ENCODE data around the gene AQP9.
"Not testable (repeated sequence)": the region's sequence is repeated elsewhere in the genome, so short reads cannot be mapped to it uniquely, and the experiment has no call there.

AQP9 gene, protein sequence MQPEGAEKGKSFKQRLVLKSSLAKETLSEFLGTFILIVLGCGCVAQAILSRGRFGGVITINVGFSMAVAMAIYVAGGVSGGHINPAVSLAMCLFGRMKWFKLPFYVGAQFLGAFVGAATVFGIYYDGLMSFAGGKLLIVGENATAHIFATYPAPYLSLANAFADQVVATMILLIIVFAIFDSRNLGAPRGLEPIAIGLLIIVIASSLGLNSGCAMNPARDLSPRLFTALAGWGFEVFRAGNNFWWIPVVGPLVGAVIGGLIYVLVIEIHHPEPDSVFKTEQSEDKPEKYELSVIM

DNA sequence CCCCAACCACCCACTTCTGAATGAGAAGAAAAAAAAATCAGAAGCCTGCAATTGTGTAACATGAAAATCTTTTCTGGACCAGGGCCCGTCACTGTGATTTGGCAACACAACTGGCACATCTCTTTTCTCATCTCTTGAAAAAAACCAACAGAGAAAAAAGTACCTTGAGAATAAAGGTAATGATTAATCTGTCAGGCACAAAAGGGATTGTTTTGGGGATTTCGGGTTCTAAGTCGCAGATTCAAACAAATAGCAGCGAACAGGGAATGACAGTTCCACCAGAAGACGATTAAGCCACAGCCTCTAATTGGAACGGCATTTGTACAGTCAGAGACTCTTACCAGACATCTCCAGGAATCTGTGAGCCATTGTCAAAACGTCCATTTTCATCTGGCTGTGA, at the start of gene AQP9:
AQP9 (plus strand) TSS at position 276 of the 400 bp plus-strand sequence. CDS start 185 bp downstream, outside the sequence.
- no peak for DNase-seq (ENCODE audit: low spot score)

DNA sequence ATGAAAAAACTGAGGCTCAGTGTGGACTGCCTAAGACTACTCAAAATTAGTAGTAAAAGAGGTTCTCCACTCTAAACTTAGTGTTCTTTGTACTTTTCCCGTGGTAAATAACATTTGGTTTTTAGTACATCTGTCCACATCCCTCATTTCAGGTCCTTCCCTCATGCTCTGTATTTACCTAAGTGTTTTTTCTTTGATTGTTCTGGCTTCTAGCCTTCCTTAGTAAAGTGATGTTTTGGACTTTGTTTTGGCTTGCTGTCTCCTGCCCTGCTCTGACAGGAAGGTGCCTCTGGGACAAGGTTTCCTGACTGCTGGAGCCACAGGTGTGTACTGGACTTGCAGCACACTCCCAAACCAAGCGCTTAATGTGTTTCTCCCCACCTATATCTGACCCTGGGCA, 42.8 kb upstream of the AQP9 start:
- no peak for DNase-seq (ENCODE audit: low spot score)

DNA sequence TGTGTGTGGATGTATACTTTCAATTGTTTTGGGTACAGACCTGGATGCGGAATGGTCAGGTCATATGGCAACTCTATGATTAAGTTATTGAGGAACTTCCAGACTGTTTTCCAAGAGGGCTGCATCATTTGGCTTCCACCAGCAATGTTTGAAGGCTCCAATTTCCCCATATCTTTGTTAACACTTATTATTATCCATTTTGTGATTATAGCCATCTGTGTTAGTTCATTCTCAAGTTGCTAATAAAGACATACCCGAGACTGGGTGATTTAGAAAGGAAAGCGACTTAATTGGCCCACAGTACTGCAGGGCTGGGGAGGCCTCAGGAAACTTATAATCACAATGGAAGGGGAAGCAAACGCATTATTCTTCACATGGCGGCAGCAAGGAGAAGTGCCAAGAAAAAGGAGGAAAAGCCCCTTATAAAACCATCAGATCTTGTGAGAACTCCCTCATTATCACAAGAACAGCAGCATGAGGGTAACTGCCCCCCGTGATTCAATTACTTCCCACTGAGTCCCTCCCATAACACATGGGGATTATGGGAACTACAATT, 41.6 kb upstream of the AQP9 start:
- no peak for DNase-seq (ENCODE audit: low spot score)

DNA sequence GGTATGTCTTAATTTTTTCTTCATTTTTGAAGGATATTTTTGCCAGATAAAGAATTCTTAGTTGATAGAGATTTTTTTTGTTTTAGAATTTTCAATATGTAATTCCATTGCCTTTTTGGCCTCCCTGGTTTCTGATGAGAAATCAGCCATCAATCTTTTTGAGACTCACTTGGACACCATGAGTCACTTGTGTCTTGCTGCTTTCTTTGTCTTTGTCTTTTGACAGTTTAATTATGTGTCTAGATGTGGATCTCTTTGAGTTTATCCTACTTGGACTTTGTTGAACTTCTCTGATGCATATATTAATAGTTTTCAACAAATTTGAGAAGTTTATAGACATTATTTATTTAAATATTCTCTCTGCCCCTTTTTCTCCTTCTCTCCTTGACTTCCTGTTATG, 34.7 kb upstream of the AQP9 start:
- no peak for DNase-seq (ENCODE audit: low spot score)

DNA sequence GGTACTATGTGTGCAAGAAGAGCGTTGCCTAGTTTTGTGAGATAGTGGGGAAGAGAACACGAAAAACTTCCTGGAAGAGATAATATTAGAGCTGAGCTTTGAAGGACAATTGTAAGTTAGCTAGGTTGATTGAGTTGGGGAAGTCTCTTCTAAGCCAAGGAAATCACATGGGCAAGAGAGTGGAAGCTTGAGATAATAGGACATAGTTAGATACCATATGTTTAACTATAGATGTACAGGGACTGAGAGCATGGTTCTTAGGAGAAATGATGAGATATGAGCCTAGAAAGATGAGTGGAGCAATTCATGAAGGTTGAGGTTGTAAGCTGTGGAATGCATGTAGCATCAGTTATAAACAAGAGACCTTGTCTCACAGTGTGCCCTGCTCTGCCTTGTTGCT, 30.1 kb upstream of the AQP9 start:
- DNase-seq (ENCODE audit: low spot score) = no peak

DNA sequence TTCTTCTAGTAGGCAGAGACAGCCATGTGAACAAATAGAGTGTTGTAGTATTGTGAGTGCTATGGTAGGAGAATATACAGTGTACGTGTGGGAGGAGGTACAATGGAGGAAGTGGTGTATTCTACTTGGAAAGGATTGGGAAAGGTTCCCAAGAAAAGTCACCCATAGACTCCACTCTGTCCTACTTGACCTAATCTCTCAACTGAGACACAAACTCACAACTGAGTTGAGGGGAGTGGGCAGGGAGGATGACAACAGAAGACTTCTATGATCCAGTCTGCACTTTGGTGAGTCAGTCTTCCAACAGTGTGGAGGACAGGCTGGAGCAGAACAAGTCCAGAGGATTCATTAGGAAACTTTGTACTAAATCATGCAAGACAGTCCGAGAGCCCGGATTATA, 28.8 kb upstream of the AQP9 start:
- DNase-seq (ENCODE audit: low spot score) = no peak

DNA sequence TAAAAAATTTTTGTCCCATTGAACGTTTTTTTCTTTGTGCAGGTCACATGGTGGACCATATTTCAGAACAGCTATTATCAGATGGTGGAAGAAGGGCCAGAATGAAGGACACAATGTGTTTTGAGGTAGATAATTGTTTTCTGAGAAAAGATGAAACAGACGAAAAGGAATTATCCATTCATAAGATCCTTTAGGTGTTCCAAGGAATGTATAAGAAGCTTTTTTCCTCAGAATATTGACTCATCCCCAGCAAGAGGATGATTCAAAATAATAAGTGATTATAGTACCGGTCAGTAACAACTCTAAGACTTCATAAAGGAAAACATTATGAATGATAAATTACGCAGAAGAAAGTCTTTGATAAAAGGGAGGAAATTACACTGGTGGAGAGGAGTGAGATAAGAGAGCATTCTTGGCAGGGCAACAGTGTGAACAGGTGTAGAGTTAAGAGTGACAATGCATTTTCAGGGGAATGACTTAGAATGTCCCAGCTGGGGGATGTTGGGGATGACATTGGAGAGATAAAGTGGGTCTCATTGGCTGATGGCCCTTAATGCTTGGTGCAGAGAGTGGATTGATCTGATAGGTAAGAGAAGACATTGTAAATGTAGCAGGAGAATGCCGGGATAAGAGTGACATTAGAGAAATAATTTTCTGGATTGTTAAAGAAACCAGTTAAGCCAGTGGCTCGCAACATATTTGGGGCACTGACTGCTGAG, 27.0 kb upstream of the AQP9 start:
- DNase-seq (ENCODE audit: low spot score) = no peak

DNA sequence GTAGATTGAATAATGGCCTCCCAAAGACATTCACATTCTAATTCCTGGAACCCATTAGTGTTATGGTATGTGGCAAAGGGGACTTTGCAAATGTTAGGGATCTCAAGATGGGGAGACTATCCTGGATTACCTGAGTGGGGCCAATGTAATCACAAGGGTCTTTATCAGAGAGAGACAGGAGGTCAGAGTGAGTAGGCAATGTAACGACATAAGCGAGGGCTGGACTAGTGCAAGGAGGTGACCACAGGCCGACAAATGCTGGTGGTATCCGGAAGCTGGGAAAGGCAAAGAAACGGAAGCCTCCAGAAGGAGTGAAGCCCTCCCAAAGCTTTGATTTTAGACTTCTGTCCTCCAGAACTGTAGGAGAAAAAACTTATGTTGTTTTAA, 26.5 kb upstream of the AQP9 start:
- no peak for DNase-seq (ENCODE audit: low spot score)

DNA sequence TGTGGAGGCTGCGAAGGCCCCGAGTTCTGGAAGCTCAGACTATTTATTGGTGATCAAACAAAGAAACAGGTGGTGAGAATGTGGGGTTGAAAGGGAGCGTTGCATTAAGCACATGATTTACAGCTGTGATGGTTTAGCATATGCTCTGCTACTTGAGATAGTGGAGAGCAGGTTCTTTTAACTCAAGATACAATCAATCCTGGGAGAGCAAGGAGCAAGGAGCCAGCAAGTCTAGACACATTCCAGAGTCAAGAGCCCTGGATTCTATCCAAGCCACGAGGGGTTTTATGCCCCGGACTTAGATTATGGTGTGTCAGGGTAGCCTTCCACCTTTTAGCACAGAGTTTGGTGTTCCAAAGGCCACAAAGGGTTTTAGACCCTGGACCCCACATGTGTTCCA, 24.8 kb upstream of the AQP9 start:
- DNase-seq (ENCODE audit: low spot score) = not testable (repeated sequence)

DNA sequence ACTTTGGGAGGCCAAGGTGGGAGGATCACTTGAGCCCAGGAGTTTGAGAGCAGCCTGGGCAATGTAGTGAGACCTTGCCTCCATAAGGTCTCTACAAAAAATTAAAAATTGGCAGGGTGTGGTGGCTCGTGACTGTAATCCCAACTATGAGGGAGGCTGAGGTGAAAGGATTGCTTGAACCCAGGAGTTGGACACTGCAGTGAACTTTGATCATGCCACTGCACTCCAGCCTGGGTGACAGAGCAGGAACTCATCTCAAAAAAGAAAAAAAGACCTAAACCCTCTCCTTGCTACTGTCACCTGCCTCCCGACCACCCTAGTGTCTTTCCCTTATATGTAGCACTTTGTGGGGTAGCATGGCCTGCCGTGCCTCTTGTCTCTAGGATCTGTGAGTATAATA, 23.8 kb upstream of the AQP9 start:
- no peak for DNase-seq (ENCODE audit: low spot score)

DNA sequence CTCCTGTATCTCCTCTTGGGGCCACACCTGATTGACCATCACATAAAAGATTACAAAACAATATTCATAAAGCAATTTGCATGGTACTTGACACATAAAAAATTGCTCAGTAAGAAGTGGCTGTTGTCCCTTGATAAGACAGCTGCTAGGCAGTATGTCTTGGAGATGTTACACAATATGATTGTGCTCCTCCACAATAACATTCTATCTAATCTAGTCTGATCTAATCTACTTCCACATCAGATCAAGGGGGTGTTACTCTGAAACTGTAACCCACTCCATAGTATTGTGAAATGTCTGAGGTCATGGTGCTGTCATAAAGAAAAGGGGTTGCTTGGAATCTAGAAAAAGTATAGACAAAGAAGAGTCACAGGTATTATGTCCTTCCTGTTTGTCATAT, 23.4 kb upstream of the AQP9 start:
- no peak for DNase-seq (ENCODE audit: low spot score)

DNA sequence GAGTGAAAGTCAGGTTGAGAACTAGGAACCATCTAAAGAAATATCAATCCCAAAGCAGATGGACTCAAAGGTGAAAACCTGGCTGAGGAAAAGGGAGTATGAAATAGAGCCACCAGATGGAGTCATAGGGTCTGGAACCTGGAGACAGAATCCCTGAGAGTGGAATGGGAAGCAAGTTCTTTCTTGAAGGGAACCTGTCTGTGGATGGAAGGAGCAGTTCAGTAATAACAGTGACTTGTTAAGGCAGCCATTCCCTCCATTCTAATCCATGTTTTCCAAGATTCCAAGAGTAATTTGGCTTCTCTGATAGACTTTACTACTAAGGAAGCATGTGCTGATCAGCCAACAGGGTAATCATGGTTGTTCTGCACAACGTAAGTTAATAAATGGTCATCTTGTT, 22.5 kb upstream of the AQP9 start:
- no peak for DNase-seq (ENCODE audit: low spot score)

DNA sequence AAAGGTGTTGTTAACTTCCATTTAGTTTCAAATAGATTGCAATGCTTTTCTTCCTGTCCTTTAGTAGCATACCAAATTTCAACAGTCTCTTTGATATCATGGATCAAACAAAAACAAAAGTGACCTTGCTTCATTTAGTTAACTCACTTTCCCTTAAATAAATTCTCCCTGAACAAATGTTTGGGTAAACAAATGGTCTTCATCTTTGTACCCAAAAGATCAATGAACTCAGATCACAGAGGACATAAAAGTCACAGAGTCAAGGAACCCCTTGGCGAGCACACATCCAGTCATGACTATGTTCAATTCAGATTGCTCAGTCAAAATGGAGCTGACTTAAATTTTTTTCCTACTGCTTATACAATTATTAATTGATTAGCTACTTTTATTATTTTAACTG, 20.6 kb upstream of the AQP9 start:
- DNase-seq (ENCODE audit: low spot score) = no peak

DNA sequence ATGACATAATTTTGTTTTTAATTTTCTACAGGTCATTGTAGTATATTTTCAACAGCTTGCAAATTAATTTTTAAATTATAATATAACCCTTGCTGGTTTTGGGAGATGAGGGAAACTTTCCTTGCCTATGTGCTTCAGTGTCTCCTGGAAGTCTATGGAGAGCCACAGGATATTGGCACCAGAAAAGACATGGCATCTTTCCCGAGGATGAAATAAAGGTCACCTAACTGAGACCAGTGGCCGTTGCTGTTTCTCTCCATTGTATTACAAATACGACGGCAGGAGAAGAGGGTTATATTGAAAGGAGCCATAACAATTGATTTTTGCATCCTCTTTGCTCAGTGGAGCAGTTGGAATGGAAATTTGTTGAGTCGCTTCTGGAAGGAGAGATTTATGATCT, 19.9 kb upstream of the AQP9 start:
- no peak for DNase-seq (ENCODE audit: low spot score)

DNA sequence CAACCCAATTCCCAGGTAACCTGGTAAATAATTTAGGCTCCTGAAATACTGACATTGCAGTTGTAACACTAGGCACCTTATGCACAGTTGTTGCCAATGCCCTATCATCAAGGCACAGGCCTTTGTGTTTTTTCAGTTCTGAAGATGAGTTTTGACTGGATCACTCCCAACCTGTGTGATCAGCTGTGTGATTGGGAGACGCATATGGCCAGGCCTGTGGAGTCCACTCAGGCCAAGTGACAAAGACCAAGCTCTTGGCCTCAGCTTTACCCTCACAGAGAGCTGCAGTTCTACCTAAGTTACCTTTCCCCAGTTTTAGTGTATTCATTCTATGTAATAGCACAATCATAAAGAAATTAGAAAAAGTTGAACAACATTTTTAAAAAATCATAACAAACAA, 19.2 kb upstream of the AQP9 start:
- no peak for DNase-seq (ENCODE audit: low spot score)

DNA sequence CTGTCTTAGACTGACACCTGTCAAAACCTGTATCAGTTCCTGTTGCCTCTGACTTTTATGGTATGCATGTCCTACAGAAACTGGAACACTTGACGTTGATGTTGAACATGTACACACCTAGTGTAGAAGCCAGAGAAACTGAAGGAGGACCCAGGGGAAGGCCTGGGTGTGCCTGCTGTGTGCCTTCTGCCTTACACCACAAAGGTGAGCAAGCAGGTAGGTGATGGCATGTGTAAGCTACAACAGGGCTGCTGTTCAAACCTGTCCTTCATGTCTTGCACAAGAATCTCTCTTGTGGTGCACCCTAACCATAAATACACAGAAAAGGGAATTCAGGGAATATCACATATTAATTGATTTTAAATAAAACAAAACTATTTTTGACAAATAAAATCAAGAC, 13.6 kb upstream of the AQP9 start:
- no peak for DNase-seq (ENCODE audit: low spot score)

DNA sequence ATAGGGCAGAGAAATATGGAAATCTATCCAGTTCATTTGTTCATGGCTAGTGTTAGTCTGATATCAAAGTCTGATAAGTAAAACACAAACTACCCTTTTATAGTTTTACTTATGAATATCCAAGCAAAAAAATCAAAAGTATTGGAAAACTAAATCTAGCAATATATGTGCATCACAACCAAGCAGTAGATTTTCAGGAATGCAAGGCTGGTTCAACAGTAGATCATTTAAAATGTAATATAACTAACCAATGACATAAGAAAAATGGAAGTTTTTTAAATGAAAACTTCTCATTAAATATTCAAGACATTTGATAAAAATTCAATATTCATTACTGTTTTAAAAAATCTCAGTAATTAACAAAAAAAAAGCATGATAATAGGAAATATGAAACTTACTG, 12.8 kb upstream of the AQP9 start:
- DNase-seq (ENCODE audit: low spot score) = no peak

DNA sequence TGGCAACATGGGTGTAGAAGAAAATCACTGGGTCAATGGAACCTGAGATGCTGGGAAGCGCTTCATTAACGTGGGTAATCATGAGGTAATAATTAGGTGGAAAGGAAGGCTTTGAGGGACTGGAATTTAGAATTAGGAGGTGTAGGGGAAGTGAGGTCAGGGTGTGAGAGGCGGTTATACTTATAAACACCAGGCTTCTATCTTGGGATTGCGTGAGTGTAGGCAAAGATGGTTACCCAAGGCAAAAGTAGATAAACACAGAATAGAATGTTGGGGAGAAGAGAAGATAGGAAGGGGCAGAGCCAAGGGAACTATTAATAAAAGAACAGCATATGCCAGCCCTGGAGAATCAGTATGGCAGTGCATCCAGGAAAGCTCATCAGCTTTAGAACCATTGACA, 3.3 kb upstream of the AQP9 start:
- DNase-seq (ENCODE audit: low spot score) = no peak

DNA sequence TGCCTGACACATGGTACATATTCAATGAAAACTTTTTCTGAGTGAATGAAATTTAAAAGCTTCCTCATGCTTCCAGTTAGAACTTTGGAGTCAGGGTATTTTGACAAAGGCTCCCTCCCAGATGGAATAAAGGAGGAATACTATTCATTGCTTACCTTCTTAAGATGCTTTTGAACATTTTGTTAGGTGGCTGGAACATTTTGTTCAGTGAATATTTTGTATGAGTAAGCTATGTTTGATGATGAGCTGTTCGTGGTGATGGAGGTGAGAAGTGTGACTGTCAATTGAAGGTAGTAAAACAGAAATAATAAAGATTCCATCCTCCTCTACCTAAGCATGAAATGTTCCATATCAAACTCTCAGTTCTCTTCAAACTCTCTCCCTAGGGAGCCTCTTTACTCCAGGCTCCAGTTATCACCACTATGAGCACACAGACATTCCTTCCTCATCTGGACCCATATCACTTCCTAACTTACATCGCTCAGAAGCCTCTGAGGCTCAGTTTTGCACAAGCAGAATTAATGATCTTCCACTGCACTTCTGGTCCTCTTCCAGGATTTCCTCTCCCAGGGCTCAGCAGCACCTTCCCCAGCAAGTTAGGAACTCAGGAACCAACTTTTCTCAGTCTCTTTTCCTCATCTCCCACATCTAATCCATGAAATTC, 2.5 kb upstream of the AQP9 start:
- no peak for DNase-seq (ENCODE audit: low spot score)

DNA sequence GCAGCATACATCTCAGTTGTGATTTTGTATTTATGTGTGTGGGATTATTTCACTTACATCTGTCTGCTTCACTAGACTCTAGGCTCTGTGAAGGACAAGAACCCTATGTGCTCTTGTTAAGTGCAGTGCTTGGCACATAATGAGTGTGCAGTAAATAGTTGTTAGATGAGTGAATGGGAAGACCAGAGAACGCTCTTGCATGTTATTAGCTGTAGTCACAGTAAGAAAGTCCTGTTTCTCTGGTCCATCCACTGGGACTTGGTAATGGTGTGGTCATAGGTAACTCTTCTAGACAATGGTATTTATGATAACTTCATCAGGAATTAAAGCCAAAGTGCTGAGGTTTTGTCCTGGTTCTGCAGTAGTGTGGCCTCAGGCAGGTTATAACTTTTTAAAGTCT, 1.4 kb upstream of the AQP9 start:
- DNase-seq (ENCODE audit: low spot score) = no peak

DNA sequence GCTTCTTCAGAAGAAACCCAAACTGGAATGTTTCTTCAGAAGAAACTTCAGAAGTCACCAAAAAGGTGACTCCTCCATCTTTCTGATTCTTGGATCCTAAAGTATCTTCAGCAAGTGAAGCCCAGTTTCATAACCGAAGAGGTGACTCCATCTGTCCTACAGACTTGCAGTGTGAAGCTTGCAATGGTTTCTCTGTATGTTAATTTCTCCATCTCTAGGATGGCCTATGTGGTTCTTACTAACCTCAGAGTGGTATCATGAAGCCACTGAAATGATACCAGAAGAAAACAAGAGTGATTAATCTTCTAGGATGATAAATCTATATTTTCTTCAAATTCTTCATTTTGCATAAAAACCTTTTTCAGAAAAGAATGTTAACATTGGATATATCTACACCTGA, 495 bp upstream of the AQP9 start:
- no peak for DNase-seq (ENCODE audit: low spot score)

DNA sequence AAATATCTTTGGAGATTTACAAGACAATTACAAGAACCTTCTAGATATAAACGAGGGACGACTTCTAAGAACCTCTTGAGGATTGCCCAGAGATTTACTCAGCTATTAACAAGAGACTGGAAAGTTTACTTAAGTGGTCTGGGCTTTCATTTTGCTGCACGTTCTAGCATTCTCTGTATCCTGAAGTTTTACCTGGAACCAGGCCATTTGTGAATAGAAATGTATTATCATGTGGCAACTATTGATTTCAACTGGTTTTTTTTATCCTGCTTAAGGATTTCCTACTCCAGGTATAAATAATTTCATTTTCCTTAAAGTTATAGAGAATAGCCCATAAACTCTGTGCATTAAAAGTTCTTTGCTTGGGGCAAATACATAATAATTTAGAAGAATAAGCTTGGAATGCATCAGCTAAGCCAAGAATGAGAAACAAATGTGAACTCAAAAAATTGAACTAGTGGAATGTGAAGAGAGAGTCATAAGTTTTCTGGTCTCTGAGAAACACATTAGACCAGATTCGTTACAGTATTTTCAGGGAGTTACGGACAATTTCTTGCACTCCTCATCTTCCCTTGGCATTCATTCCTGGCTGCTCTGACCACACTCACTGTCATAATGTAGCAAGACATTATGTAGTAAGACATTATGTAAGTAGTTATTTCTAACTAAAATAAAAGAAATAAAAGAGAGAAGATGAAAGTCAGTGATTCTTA, 1.3 kb downstream of the AQP9 start:
- no peak for DNase-seq (ENCODE audit: low spot score)

Data from germinal center (tissue), 1 donor.